Esophagus muscularis mucosa (tissue), 4 donors: ENCODE results near the gene SRP14. TPM values are rescaled to one million over a fixed set of nuclear protein-coding genes. Genes with fewer than 3 reads are reported as not detected.

Source experiments
- DNase-seq: peaks from one replicate; pipeline ENCODE4 v3.0.0-alpha.2; 2017; ENCODE audit errors: extremely low spot score
- H3K27ac ChIP-seq, 4 donors: fragments of 200-600 bp; sonication (generic); replicated peaks in 1 of 4; 1 replicate in 3 of 4; 2 replicates in 1 of 4; pipeline ENCODE4 v1.5.1; 2016 to 2019; ENCODE audit warnings: mild to moderate bottlenecking in 1 of 4
- H3K27me3 ChIP-seq, 4 donors: fragments of 200-600 bp; sonication (generic); one replicate each; pipeline versions ENCODE4 v1.5.1 to v1.6.0; 2016 to 2019
- H3K36me3 ChIP-seq, 4 donors: fragments of 200-600 bp; sonication (generic); one replicate each; pipeline ENCODE4 v1.5.1; 2016 to 2019
- H3K4me1 ChIP-seq, 4 donors: fragments of 200-600 bp; sonication (generic); one replicate each; pipeline ENCODE4 v1.5.1; 2016 to 2019
- H3K4me3 ChIP-seq, 4 donors: fragments of 200-600 bp; sonication (generic); 1 replicate in 2 of 4; 2 replicates in 2 of 4; pipeline ENCODE4 v1.5.1; 2016 to 2019; ENCODE audit warnings: mild to moderate bottlenecking in 4 of 4, moderate library complexity in 1 of 4
- H3K9me3 ChIP-seq, 4 donors: fragments of 200-600 bp; sonication (generic); 1 replicate in 3 of 4; 2 replicates in 1 of 4; pipeline ENCODE4 v1.5.1; 2016 to 2019
- CTCF ChIP-seq, 3 experiments: fragments of 200-600 bp in 2 of 3; fragments of 450-650 bp in 1 of 3; sonication (generic) in 2 of 3; IDR thresholded peaks; one replicate each; pipeline ENCODE4 v1.5.1; 2017 to 2019; ENCODE audit warnings: antibody characterized with exemption in 3 of 3, mild to moderate bottlenecking in 2 of 3, moderate library complexity in 1 of 3
- EP300 ChIP-seq: sonication (generic); formaldehyde crosslinking; IDR thresholded peaks from one replicate; pipeline ENCODE4 v1.6.1; 2017; ENCODE audit warnings: antibody characterized with exemption
- POLR2A ChIP-seq: fragments of 450-650 bp; IDR thresholded peaks from one replicate; pipeline ENCODE4 v1.6.1; 2017; ENCODE audit warnings: antibody characterized with exemption, moderate library complexity, mild to moderate bottlenecking, low read depth
- POLR2AphosphoS5 ChIP-seq, 2 donors: sonication (generic); formaldehyde crosslinking; IDR thresholded peaks; one replicate each; pipeline ENCODE4 v1.6.1; 2017; ENCODE audit warnings: antibody characterized with exemption in 2 of 2
- WGBS: methylation state at CpG from one replicate; pipeline ENCODE4 v1.1.5; 2018; 5-methylcytosine and 5-hydroxymethylcytosine counted together
- intact Hi-C: fragments of 100-400 bp; cut with DNase I; formaldehyde crosslinking; loops from one replicate; pipeline ENCODE4 v1.15.1; 2023
- total RNA-seq, 4 donors: library from RNA; depleted of rRNA; stranded (reverse); fragments of >200 nt; gene quantifications; one replicate each; pipeline versions ENCODE4 v1.1.0 to v1.2.1, GENCODE V29; 2016

Gene SRP14
- total RNA-seq, 4 donors from 2014 or later, result 262 to 412 (median 301) TPM

- Histone ChIP-seq H3K27me3 (no peaks in the 10 kb centered on the region), H3K27ac (no peak overlapping the region), H3K4me1 (peaks cover 34 to 48% (median 41%) of the 10 kb centered on the region in 4 donors), H3K4me3 (no peak overlapping the region), H3K36me3 (peaks cover 0 to 15% (median 10%) of the 10 kb centered on the region in 4 donors), H3K9me3 (no peaks in the 10 kb centered on the region)
- DNase-seq, result peak; percentile 89
- TF ChIP-seq EP300, result no peak
- no peak for TF ChIP-seq CTCF (IDR thresholded peaks at IDR 0.05)
- TF ChIP-seq POLR2AphosphoS5 (IDR thresholded peaks at IDR 0.05), result no peak
- TF ChIP-seq POLR2A, result no peak
- 64% methylated on average over 12 of the region's 12 CpGs for WGBS
- intact Hi-C loops, result no loop called here
Observed at GRCh38 chr15:40050788-40051470, 11.9 kb upstream of the SRP14 start.

- no peak overlapping the region for H3K27ac ChIP-seq
- peaks cover 38 to 50% (median 47%) of the 10 kb centered on the region in 4 donors for H3K4me1 ChIP-seq
- TF ChIP-seq POLR2A, result no peak
- TF ChIP-seq EP300, result no peak
- TF ChIP-seq CTCF (IDR thresholded peaks at IDR 0.05), result no peak
- TF ChIP-seq POLR2AphosphoS5 (IDR thresholded peaks at IDR 0.05), result no peak
- no peaks in the 10 kb centered on the region for H3K27me3 ChIP-seq
- no peak overlapping the region for H3K4me3 ChIP-seq
- 90% methylated on average over 3 of the region's 3 CpGs for WGBS
- DNase-seq, result peak; percentile 3
- H3K36me3 ChIP-seq, result peaks cover 0 to 12% (median 4%) of the 10 kb centered on the region in 4 donors
- intact Hi-C loops, result loop anchor here (5.0 kb wide), 1 partner anchor 108 kb away; no protein-coding TSS in a partner anchor
- H3K9me3 ChIP-seq, result no peaks in the 10 kb centered on the region
Observed at GRCh38 chr15:40048926-40049475, 10.0 kb upstream of the SRP14 start.

- no peaks in the 10 kb centered on the region for H3K27me3 ChIP-seq
- H3K9me3 ChIP-seq, result no peaks in the 10 kb centered on the region
- H3K4me1 ChIP-seq, result peaks cover 38 to 50% (median 47%) of the 10 kb centered on the region in 4 donors
- no peak for TF ChIP-seq CTCF (IDR thresholded peaks at IDR 0.05)
- TF ChIP-seq EP300, result no peak
- TF ChIP-seq POLR2AphosphoS5 (IDR thresholded peaks at IDR 0.05), result no peak
- TF ChIP-seq POLR2A, result no peak
- peak; percentile 92 for DNase-seq
- intact Hi-C loops, result loop anchor here (5.0 kb wide), 1 partner anchor 109 kb away; no protein-coding TSS in a partner anchor
- peaks cover 0 to 7% (median 0%) of the 10 kb centered on the region in 4 donors for H3K36me3 ChIP-seq
- H3K27ac ChIP-seq, result peak overlapping the region; percentile 16 to 50 (median 36)
- 58% methylated on average over 7 of the region's 10 CpGs for WGBS
- H3K4me3 ChIP-seq, result no peak overlapping the region
Observed at GRCh38 chr15:40048211-40048792, 9.3 kb upstream of the SRP14 start.

GRCh38 chr15:40047415-40048210 lies 8.6 kb upstream of the SRP14 start:
- Histone ChIP-seq H3K27ac (peak overlapping the region; percentile 14 to 51 (median 50)), H3K4me3 (no peak overlapping the region), H3K27me3 (no peaks in the 10 kb centered on the region), H3K9me3 (no peaks in the 10 kb centered on the region), H3K36me3 (peaks cover 0 to 7% (median 0%) of the 10 kb centered on the region in 4 donors), H3K4me1 (peaks cover 38 to 50% (median 47%) of the 10 kb centered on the region in 4 donors)
- peak; percentile 92 for DNase-seq
- intact Hi-C loops, result loop anchor here (5.0 kb wide), 1 partner anchor 110 kb away; no protein-coding TSS in a partner anchor
- WGBS, result 56% methylated on average over 6 of the region's 15 CpGs
- no peak for TF ChIP-seq POLR2AphosphoS5 (IDR thresholded peaks at IDR 0.05)
- TF ChIP-seq EP300, result no peak
- no peak for TF ChIP-seq CTCF (IDR thresholded peaks at IDR 0.05)
- no peak for TF ChIP-seq POLR2A
